Ecto neural progenitor cell (in vitro differentiated cells): ENCODE measurements around the gene PIP5K1B.

Experiments
- DNase-seq: peaks from one replicate; pipeline ENCODE4 v3.0.0-alpha.2; 2018; ENCODE audit warnings: low spot score

The PIP5K1B gene

GRCh38 chr9:68708513-68708912 is 3.5 kb downstream of the PIP5K1B start:
- no peak for DNase-seq

GRCh38 chr9:68709291-68710110 is 4.5 kb downstream of the PIP5K1B start:
- DNase-seq = no peak

GRCh38 chr9:68710111-68710471 is 5.1 kb downstream of the PIP5K1B start:
- DNase-seq = no peak

GRCh38 chr9:68711281-68711680 is 6.2 kb downstream of the PIP5K1B start:
- no peak for DNase-seq

GRCh38 chr9:68711932-68712331 is 6.9 kb downstream of the PIP5K1B start:
- no peak for DNase-seq

- DNase-seq = no peak
Observed at GRCh38 chr9:68714416-68715180, 9.6 kb downstream of the PIP5K1B start.

- no peak for DNase-seq
Observed at GRCh38 chr9:68715181-68715456, 10.1 kb downstream of the PIP5K1B start.

GRCh38 chr9:68717552-68718443 is 12.8 kb downstream of the PIP5K1B start:
- no peak for DNase-seq

- no peak for DNase-seq
Observed at GRCh38 chr9:68719847-68720246, 14.8 kb downstream of the PIP5K1B start.

- DNase-seq = no peak
Observed at GRCh38 chr9:68720656-68721313, 15.7 kb downstream of the PIP5K1B start.

GRCh38 chr9:68721666-68722330 is 16.8 kb downstream of the PIP5K1B start:
- no peak for DNase-seq

- no peak for DNase-seq
Observed at GRCh38 chr9:68725070-68725469, 20.0 kb downstream of the PIP5K1B start.

- no peak for DNase-seq
Observed at GRCh38 chr9:68726489-68726888, 21.4 kb downstream of the PIP5K1B start.

- DNase-seq = no peak
Observed at GRCh38 chr9:68727636-68728035, 22.6 kb downstream of the PIP5K1B start.

GRCh38 chr9:68728731-68729130 is 23.7 kb downstream of the PIP5K1B start:
- no peak for DNase-seq

- no peak for DNase-seq
Observed at GRCh38 chr9:68730570-68731235, 25.7 kb downstream of the PIP5K1B start.

- DNase-seq = no peak
Observed at GRCh38 chr9:68731857-68732256, 26.8 kb downstream of the PIP5K1B start.

GRCh38 chr9:68732405-68733020 is 27.5 kb downstream of the PIP5K1B start:
- DNase-seq = no peak

- no peak for DNase-seq
Observed at GRCh38 chr9:68733021-68733405, 28.0 kb downstream of the PIP5K1B start.

- no peak for DNase-seq
Observed at GRCh38 chr9:68738358-68738757, 33.3 kb downstream of the PIP5K1B start.
